DOHH2 (cell line): Measurements from ENCODE around the gene DIS3L2.

ENCODE experiments used
- H3F3A ChIP-seq: fragments of 200-600 bp; sonication (generic), shearing (Covaris generic); 2 replicates; pipeline ENCODE4 v1.6.0; 2016; ENCODE audit warnings: antibody characterized with exemption, mild to moderate bottlenecking; ENCODE audit not compliant: control insufficient read depth, insufficient read depth
- H3K27ac ChIP-seq: fragments of 200-600 bp; sonication (generic); 2 replicates; pipeline ENCODE4 v1.5.1; 2014; ENCODE audit warnings: low read depth, mild to moderate bottlenecking, low read length, moderate library complexity
- H3K27me3 ChIP-seq: fragments of 200-600 bp; sonication (generic); 2 replicates; pipeline ENCODE4 v1.6.1; 2014; ENCODE audit warnings: mild to moderate bottlenecking, low read length, mixed read lengths; ENCODE audit not compliant: control insufficient read depth
- H3K36me3 ChIP-seq: fragments of 200-600 bp; sonication (generic); 2 replicates; pipeline ENCODE4 v1.6.1; 2014; ENCODE audit warnings: mild to moderate bottlenecking, low read length, moderate library complexity, mixed read lengths; ENCODE audit not compliant: control insufficient read depth
- H3K4me1 ChIP-seq: fragments of 200-600 bp; sonication (generic); 2 replicates; pipeline ENCODE4 v1.6.1; 2014; ENCODE audit warnings: mild to moderate bottlenecking, low read length, mixed read lengths; ENCODE audit not compliant: control insufficient read depth
- H3K4me2 ChIP-seq: fragments of 200-600 bp; sonication (generic); 2 replicates; pipeline ENCODE4 v1.6.0; 2014; ENCODE audit warnings: mild to moderate bottlenecking, low read length, moderate library complexity
- H3K4me3 ChIP-seq: fragments of 200-600 bp; sonication (generic); 2 replicates; pipeline ENCODE4 v1.5.1; 2014; ENCODE audit warnings: mild to moderate bottlenecking, low read length, mixed read lengths
- H3K79me2 ChIP-seq: fragments of 200-600 bp; sonication (generic); 2 replicates; pipeline ENCODE4 v1.6.1; 2014; ENCODE audit warnings: mild to moderate bottlenecking, low read length, mixed read lengths; ENCODE audit not compliant: control insufficient read depth
- H3K9me2 ChIP-seq: fragments of 200-600 bp; sonication (generic); replicated peaks from 2 replicates; pipeline ENCODE4 v1.6.1; 2014; ENCODE audit warnings: mild to moderate bottlenecking, low read length, mixed read lengths; ENCODE audit not compliant: control insufficient read depth
- H3K9me3 ChIP-seq: fragments of 200-600 bp; sonication (generic); 2 replicates; pipeline ENCODE4 v1.6.1; 2014; ENCODE audit warnings: antibody characterized with exemption, low read length, mixed read lengths; ENCODE audit not compliant: control insufficient read depth, insufficient read depth
- H4K20me1 ChIP-seq: fragments of 200-600 bp; sonication (generic); 2 replicates; pipeline ENCODE4 v1.6.0; 2014; ENCODE audit warnings: low read depth, mild to moderate bottlenecking, antibody characterized with exemption, low read length, moderate library complexity; ENCODE audit not compliant: control insufficient read depth, insufficient read depth
- CTCF ChIP-seq: fragments of 200-600 bp; sonication (generic); IDR thresholded peaks from one replicate; pipeline ENCODE4 v1.5.1; 2014; ENCODE audit warnings: antibody characterized with exemption, mild to moderate bottlenecking, low read depth, low read length; ENCODE audit not compliant: poor library complexity, severe bottlenecking
- EZH2phosphoT487 ChIP-seq: fragments of 200-600 bp; sonication (generic); IDR thresholded peaks from 2 replicates; pipeline ENCODE4 v1.6.1; 2017; ENCODE audit warnings: borderline replicate concordance, mild to moderate bottlenecking, antibody characterized with exemption, low read length, moderate library complexity, mixed read lengths

DIS3L2 gene

GRCh38 chr2:232385660-232386489 is 424.4 kb downstream of the DIS3L2 start:
- TF ChIP-seq EZH2phosphoT487 (no peak), CTCF (no peak)
- Histone ChIP-seq H4K20me1 (no peaks in the 10 kb centered on the region), H3K4me1 (peaks cover 17% of the 10 kb centered on the region), H3K9me2 (no peaks in the 10 kb centered on the region), H3K4me2 (peak overlapping the region; percentile 24; the same call in 1 of the 2 replicates), H3K4me3 (peak overlapping the region; percentile 15; the same call in 1 of the 2 replicates), H3K9me3 (no peaks in the 10 kb centered on the region), H3K79me2 (no peaks in the 10 kb centered on the region), H3F3A (0 out of 2 replicates have a peak, but pooled peaks cover 4% of the 10 kb centered on the region), H3K36me3 (no peaks in the 10 kb centered on the region), H3K27ac (no peak overlapping the region), H3K27me3 (peaks cover 2% of the 10 kb centered on the region)

- H3K36me3 ChIP-seq = no peaks in the 10 kb centered on the region
- TF ChIP-seq CTCF (no peak), EZH2phosphoT487 (no peak)
- H3K27ac ChIP-seq = no peak overlapping the region
- H3K27me3 ChIP-seq = peaks cover 5% of the 10 kb centered on the region
- H3K9me2 ChIP-seq = no peaks in the 10 kb centered on the region
- H3K9me3 ChIP-seq = no peaks in the 10 kb centered on the region
- H3K4me1 ChIP-seq = peaks cover 17% of the 10 kb centered on the region
- H3K4me2 ChIP-seq = no peak overlapping the region
- 0 out of 2 replicates have a peak, but pooled peaks cover 4% of the 10 kb centered on the region for H3F3A ChIP-seq
- H4K20me1 ChIP-seq = no peaks in the 10 kb centered on the region
- H3K4me3 ChIP-seq = no peak overlapping the region
- no peaks in the 10 kb centered on the region for H3K79me2 ChIP-seq
Observed at GRCh38 chr2:232386490-232386739, 424.9 kb downstream of the DIS3L2 start.
